Measurements from ENCODE around the gene KLHL5.

The KLHL5 gene

GRCh38 chr4:39103291-39103690 is 41.3 kb downstream of the KLHL5 start:
- H3K36me3 ChIP-seq (ENCODE audit: insufficient read depth, low read length), result peaks cover 24% of the 10 kb centered on the region; the same call in 1 of the 2 replicates
- H2AFZ ChIP-seq (ENCODE audit: low read length), result no peak overlapping the region
- H3K9me3 ChIP-seq (ENCODE audit: insufficient read depth, low read depth, low read length), result no peaks in the 10 kb centered on the region
- no peak overlapping the region for H3K4me2 ChIP-seq (ENCODE audit: low read depth, low read length, poor library complexity, severe bottlenecking)
- H3K79me2 ChIP-seq (ENCODE audit: insufficient read depth, low read length), result no peaks in the 10 kb centered on the region
- H3K9ac ChIP-seq (ENCODE audit: low read depth, low read length, poor library complexity, severe bottlenecking), result no peak overlapping the region
- H3K4me1 ChIP-seq (ENCODE audit: insufficient read depth, low read length, poor library complexity, severe bottlenecking), result no peaks in the 10 kb centered on the region
- no peaks in the 10 kb centered on the region for H3F3A ChIP-seq (ENCODE audit: low read depth)
- H3K9me2 ChIP-seq (replicated peaks; ENCODE audit: low read depth, low read length), result no peaks in the 10 kb centered on the region
- no peaks in the 10 kb centered on the region for H3K27me3 ChIP-seq (ENCODE audit: insufficient read depth, low read length, poor library complexity, severe bottlenecking)
- H3K4me3 ChIP-seq (ENCODE audit: low read length, poor library complexity, severe bottlenecking), result no peak overlapping the region
- no peaks in the 10 kb centered on the region for H4K20me1 ChIP-seq (ENCODE audit: insufficient read depth, low read length, poor library complexity, severe bottlenecking)
- TF ChIP-seq CTCF (conservative IDR thresholded peaks at IDR 0.05; ENCODE audit: low read length) (0 out of 2 replicates have a peak, but pooled peaks have one; percentile 19), EZH2phosphoT487 (IDR thresholded peaks at IDR 0.05; ENCODE audit: borderline replicate concordance) (no peak)

GRCh38 chr4:39104255-39104654 is 42.2 kb downstream of the KLHL5 start:
- Histone ChIP-seq H3K9me2 (replicated peaks; ENCODE audit: low read depth, low read length) (no peaks in the 10 kb centered on the region), H3K27me3 (ENCODE audit: insufficient read depth, low read length, poor library complexity, severe bottlenecking) (no peaks in the 10 kb centered on the region), H3K79me2 (ENCODE audit: insufficient read depth, low read length) (no peaks in the 10 kb centered on the region), H3K4me3 (ENCODE audit: low read length, poor library complexity, severe bottlenecking) (no peak overlapping the region), H3F3A (ENCODE audit: low read depth) (no peaks in the 10 kb centered on the region), H4K20me1 (ENCODE audit: insufficient read depth, low read length, poor library complexity, severe bottlenecking) (no peaks in the 10 kb centered on the region), H3K4me1 (ENCODE audit: insufficient read depth, low read length, poor library complexity, severe bottlenecking) (no peaks in the 10 kb centered on the region), H3K36me3 (ENCODE audit: insufficient read depth, low read length) (peaks cover 24% of the 10 kb centered on the region; the same call in 1 of the 2 replicates), H3K9ac (ENCODE audit: low read depth, low read length, poor library complexity, severe bottlenecking) (no peak overlapping the region), H3K4me2 (ENCODE audit: low read depth, low read length, poor library complexity, severe bottlenecking) (no peak overlapping the region), H3K9me3 (ENCODE audit: insufficient read depth, low read depth, low read length) (no peaks in the 10 kb centered on the region), H2AFZ (ENCODE audit: low read length) (no peak overlapping the region)
- no peak for TF ChIP-seq CTCF (conservative IDR thresholded peaks at IDR 0.05; ENCODE audit: low read length)
- TF ChIP-seq EZH2phosphoT487 (IDR thresholded peaks at IDR 0.05; ENCODE audit: borderline replicate concordance), result no peak

GRCh38 chr4:39106011-39106410 is 44.0 kb downstream of the KLHL5 start:
- Histone ChIP-seq H4K20me1 (ENCODE audit: insufficient read depth, low read length, poor library complexity, severe bottlenecking) (no peaks in the 10 kb centered on the region), H3F3A (ENCODE audit: low read depth) (no peaks in the 10 kb centered on the region), H2AFZ (ENCODE audit: low read length) (no peak overlapping the region), H3K36me3 (ENCODE audit: insufficient read depth, low read length) (peaks cover 24% of the 10 kb centered on the region; the same call in 1 of the 2 replicates), H3K4me3 (ENCODE audit: low read length, poor library complexity, severe bottlenecking) (no peak overlapping the region), H3K9me3 (ENCODE audit: insufficient read depth, low read depth, low read length) (no peaks in the 10 kb centered on the region), H3K4me1 (ENCODE audit: insufficient read depth, low read length, poor library complexity, severe bottlenecking) (no peaks in the 10 kb centered on the region), H3K9me2 (replicated peaks; ENCODE audit: low read depth, low read length) (no peaks in the 10 kb centered on the region), H3K4me2 (ENCODE audit: low read depth, low read length, poor library complexity, severe bottlenecking) (no peak overlapping the region), H3K9ac (ENCODE audit: low read depth, low read length, poor library complexity, severe bottlenecking) (no peak overlapping the region), H3K79me2 (ENCODE audit: insufficient read depth, low read length) (no peaks in the 10 kb centered on the region), H3K27me3 (ENCODE audit: insufficient read depth, low read length, poor library complexity, severe bottlenecking) (no peaks in the 10 kb centered on the region)
- TF ChIP-seq EZH2phosphoT487 (IDR thresholded peaks at IDR 0.05; ENCODE audit: borderline replicate concordance) (no peak), CTCF (conservative IDR thresholded peaks at IDR 0.05; ENCODE audit: low read length) (no peak)

All from Loucy (cell line).